WTC11 (cell line): ENCODE results near the gene IFT88. TPM values are rescaled to one million over a fixed set of nuclear protein-coding genes. Genes with fewer than 3 reads are reported as not detected.

Source experiments
- ATAC-seq: fragments of 200-7000 bp; cut with Tn5 transposase; 2 replicates; pipeline ENCODE4 v1.10.0; 2021; ENCODE audit warnings: mild to moderate bottlenecking, moderate library complexity
- CTCF ChIA-PET: fragments of 300-600 bp; sonication (Branson Sonifier 250); formaldehyde crosslinking; loops from one replicate; lab custom pipeline; 2021; ENCODE audit warnings: antibody characterized with exemption; lab: Charles Lee
- POLR2A ChIA-PET: fragments of 350-600 bp; sonication (Branson Sonifier 250); formaldehyde crosslinking; loops from one replicate; lab custom pipeline; 2021; ENCODE audit warnings: antibody characterized with exemption; lab: Charles Lee
- DNase-seq: peaks from one replicate; pipeline ENCODE4 v3.0.0; 2021; ENCODE audit warnings: low spot score
- H3K27ac Mint-ChIP-seq: 2 replicates; pipeline ENCODE4 v1.8.0; 2021; ENCODE audit warnings: mixed read lengths
- H3K27me3 Mint-ChIP-seq: 2 replicates; pipeline ENCODE4 v1.8.0; 2021; ENCODE audit warnings: low read depth, mild to moderate bottlenecking, moderate library complexity, mixed read lengths
- H3K36me3 Mint-ChIP-seq: 2 replicates; pipeline ENCODE4 v1.8.0; 2021; ENCODE audit warnings: mixed read lengths
- H3K4me1 Mint-ChIP-seq: 2 replicates; pipeline ENCODE4 v1.8.0; 2022; ENCODE audit warnings: mixed read lengths
- H3K4me3 Mint-ChIP-seq: 2 replicates; pipeline ENCODE4 v1.8.0; 2021; ENCODE audit warnings: mild to moderate bottlenecking, moderate library complexity, mixed read lengths
- H3K9me3 Mint-ChIP-seq: 2 replicates; pipeline ENCODE4 v1.8.0; 2021; ENCODE audit warnings: mixed read lengths
- CDX4 ChIP-seq: fragments of 250-450 bp; sonication (Bioruptor Pico); IDR thresholded peaks from 2 replicates; pipeline ENCODE4 v1.9.0; 2021; ENCODE audit warnings: moderate library complexity, mild to moderate bottlenecking, inconsistent platforms, borderline replicate concordance
- CREB1 ChIP-seq: sonication (generic); formaldehyde crosslinking; IDR thresholded peaks from 2 replicates; pipeline ENCODE4 v1.8.0; 2023; ENCODE audit warnings: mild to moderate bottlenecking, missing genetic modification reagents
- CREM ChIP-seq: sonication (generic); formaldehyde crosslinking; IDR thresholded peaks from 2 replicates; pipeline ENCODE4 v1.8.1; 2022; ENCODE audit warnings: mild to moderate bottlenecking, missing genetic modification reagents, moderate library complexity
- E2F5 ChIP-seq: sonication (generic); formaldehyde crosslinking; IDR thresholded peaks from 2 replicates; pipeline ENCODE4 v1.8.1; 2022; ENCODE audit warnings: mild to moderate bottlenecking, moderate library complexity, missing genetic modification reagents
- ESRRA ChIP-seq: sonication (generic); formaldehyde crosslinking; IDR thresholded peaks from 2 replicates; pipeline ENCODE4 v1.8.1; 2022; ENCODE audit warnings: mild to moderate bottlenecking, missing genetic modification reagents, borderline replicate concordance
- GTF2I ChIP-seq: fragments of 250-450 bp; sonication (Bioruptor Pico); conservative IDR thresholded peaks from 2 replicates; pipeline ENCODE4 v1.4.0; 2021; ENCODE audit warnings: mild to moderate bottlenecking
- MYBL2 ChIP-seq: sonication (generic); formaldehyde crosslinking; IDR thresholded peaks from 2 replicates; pipeline ENCODE4 v1.8.1; 2023; ENCODE audit warnings: mild to moderate bottlenecking, moderate library complexity, missing genetic modification reagents
- NFE2L1 ChIP-seq: sonication (generic); formaldehyde crosslinking; IDR thresholded peaks from 2 replicates; pipeline ENCODE4 v1.8.1; 2023; ENCODE audit warnings: missing genetic modification reagents
- RELA ChIP-seq: sonication (generic); formaldehyde crosslinking; IDR thresholded peaks from 2 replicates; pipeline ENCODE4 v1.8.1; 2022; ENCODE audit warnings: missing genetic modification reagents, mild to moderate bottlenecking, borderline replicate concordance
- SP1 ChIP-seq: sonication (generic); formaldehyde crosslinking; conservative IDR thresholded peaks from 2 replicates; pipeline ENCODE4 v1.8.1; 2022; ENCODE audit warnings: missing genetic modification reagents
- ZBTB43 ChIP-seq: sonication (generic); formaldehyde crosslinking; IDR thresholded peaks from 2 replicates; pipeline ENCODE4 v1.8.1; 2023; ENCODE audit warnings: mild to moderate bottlenecking, missing genetic modification reagents
- ZNF263 ChIP-seq: sonication (generic); formaldehyde crosslinking; IDR thresholded peaks from 2 replicates; pipeline ENCODE4 v1.8.1; 2022; ENCODE audit warnings: low read depth, mild to moderate bottlenecking, moderate library complexity, missing genetic modification reagents
- ZNF396 ChIP-seq: fragments of 250-450 bp; sonication (Bioruptor Pico); IDR thresholded peaks from 2 replicates; pipeline ENCODE4 v1.8.0; 2021; ENCODE audit warnings: mild to moderate bottlenecking, moderate library complexity, borderline replicate concordance
- ZNF423 ChIP-seq: fragments of 250-450 bp; sonication (Bioruptor Pico); IDR thresholded peaks from 2 replicates; pipeline ENCODE4 v2.1.2; 2022; ENCODE audit warnings: mild to moderate bottlenecking, moderate library complexity
- ZSCAN18 ChIP-seq: fragments of 250-450 bp; sonication (Bioruptor Pico); IDR thresholded peaks from 2 replicates; pipeline ENCODE4 v2.1.2; 2022; ENCODE audit warnings: mild to moderate bottlenecking, moderate library complexity
- total RNA-seq: library from RNA; stranded (reverse); gene quantifications from 3 replicates; pipeline ENCODE4 v1.2.3, GENCODE V29; 2021
- TF ChIP-seq, protein P1 (sequence below): fragments of 250-450 bp; sonication (Bioruptor Pico); IDR thresholded peaks from 2 replicates; pipeline ENCODE4 v1.8.0; 2021; ENCODE audit warnings: mild to moderate bottlenecking
- TF ChIP-seq, protein P2 (sequence below): fragments of 250-450 bp; sonication (Bioruptor Pico); IDR thresholded peaks from 2 replicates; pipeline ENCODE4 v1.9.0; 2021; ENCODE audit warnings: mild to moderate bottlenecking
- TF ChIP-seq, protein P3 (sequence below): sonication (generic); formaldehyde crosslinking; IDR thresholded peaks from 2 replicates; pipeline ENCODE4 v1.8.0; 2023; ENCODE audit warnings: mild to moderate bottlenecking, missing genetic modification reagents

Gene IFT88
- total RNA-seq, 1 experiment from 2014 or later: 6.5 TPM

GRCh38 chr13:20534038-20534608, 32.8 kb upstream of the IFT88 start (continued):
- no peak for TF ChIP-seq ZBTB43 (CRISPR knock-in tag)

DNA sequence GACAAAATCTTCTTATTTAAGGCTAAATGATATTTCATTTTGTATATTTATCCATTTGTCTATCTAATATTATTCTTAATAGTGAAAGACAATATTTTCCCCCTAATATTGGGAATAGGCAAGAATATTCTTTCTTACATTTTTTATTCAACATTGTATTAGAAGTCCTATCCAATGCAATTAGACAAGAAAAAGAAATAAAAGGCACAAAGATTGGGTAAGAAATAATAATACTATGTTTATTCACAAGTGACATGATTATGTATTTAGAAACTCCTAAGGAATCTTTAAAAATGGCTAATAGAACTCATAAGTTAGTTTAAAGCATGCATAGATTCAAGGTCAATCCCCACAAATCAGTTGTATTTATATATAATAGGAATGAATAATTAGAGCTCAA, 30.0 kb upstream of the IFT88 start:
- Mint-ChIP-seq H3K9me3 (peaks cover 48% of the 10 kb centered on the region), H3K27me3 (peaks cover 62% of the 10 kb centered on the region), H3K27ac (no peak overlapping the region), H3K36me3 (peaks cover 22% of the 10 kb centered on the region), H3K4me3 (no peak overlapping the region), H3K4me1 (no peaks in the 10 kb centered on the region)
- ChIA-PET CTCF (no interaction called here), POLR2A (no interaction called here)
- no peak for ATAC-seq
- no peak for DNase-seq
- TF ChIP-seq ZNF396 (CRISPR knock-in tag): no peak
- TF ChIP-seq E2F5: no peak
- TF ChIP-seq CREM (CRISPR knock-in tag): no peak
- TF ChIP-seq, protein P1, sequence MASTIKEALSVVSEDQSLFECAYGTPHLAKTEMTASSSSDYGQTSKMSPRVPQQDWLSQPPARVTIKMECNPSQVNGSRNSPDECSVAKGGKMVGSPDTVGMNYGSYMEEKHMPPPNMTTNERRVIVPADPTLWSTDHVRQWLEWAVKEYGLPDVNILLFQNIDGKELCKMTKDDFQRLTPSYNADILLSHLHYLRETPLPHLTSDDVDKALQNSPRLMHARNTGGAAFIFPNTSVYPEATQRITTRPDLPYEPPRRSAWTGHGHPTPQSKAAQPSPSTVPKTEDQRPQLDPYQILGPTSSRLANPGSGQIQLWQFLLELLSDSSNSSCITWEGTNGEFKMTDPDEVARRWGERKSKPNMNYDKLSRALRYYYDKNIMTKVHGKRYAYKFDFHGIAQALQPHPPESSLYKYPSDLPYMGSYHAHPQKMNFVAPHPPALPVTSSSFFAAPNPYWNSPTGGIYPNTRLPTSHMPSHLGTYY (CRISPR knock-in tag): no peak
- no peak for TF ChIP-seq CDX4 (CRISPR knock-in tag)
- no peak for TF ChIP-seq NFE2L1
- TF ChIP-seq RELA: no peak
- TF ChIP-seq ZNF263 (CRISPR knock-in tag): no peak

DNA sequence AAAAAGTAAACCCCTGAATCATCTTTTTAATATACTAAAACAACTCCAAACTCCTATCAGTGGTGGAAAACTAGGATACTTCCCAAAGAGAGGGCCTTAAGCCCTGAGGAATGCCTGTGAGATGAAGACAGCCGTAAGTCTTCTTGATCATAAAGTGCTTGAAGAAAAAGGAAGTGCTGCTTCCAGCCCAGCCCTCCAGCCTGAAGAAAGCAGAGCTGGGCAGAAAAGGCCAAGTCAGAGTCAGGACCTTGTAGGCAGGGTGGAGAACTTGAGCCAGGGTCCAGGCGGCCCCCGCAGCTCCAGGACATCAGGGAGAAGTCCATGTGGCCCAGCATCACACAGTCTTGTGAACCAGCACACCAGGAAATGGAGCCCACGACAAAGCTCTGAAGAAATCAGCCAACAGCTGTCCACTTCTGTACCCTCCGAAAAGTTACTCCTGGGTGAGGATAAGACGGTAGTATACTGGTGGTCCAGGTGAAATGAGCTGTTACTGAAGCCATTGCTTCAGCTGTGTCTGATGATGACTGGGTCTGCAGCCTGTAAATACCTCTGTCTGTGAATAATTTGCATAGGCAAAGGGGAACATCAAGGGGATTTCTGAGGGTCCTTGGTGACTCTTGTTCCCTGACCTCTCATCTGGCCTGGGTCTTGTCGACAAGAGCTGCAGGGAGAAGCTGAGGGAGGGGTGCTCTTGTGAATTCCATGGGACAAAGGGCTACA, 22.6 kb upstream of the IFT88 start:
- no peak overlapping the region for H3K4me3 Mint-ChIP-seq
- ChIA-PET POLR2A (no interaction called here), CTCF (interaction anchor here (1.4 kb wide), 1 partner anchor 10 kb away, joined by 4 read pairs; no protein-coding TSS in a partner anchor)
- peaks cover 13% of the 10 kb centered on the region for H3K4me1 Mint-ChIP-seq
- no peaks in the 10 kb centered on the region for H3K36me3 Mint-ChIP-seq
- DNase-seq (no peak), ATAC-seq (no peak)
- H3K27ac Mint-ChIP-seq: no peak overlapping the region
- H3K9me3 Mint-ChIP-seq: peaks cover 4% of the 10 kb centered on the region; the same call in 1 of the 2 replicates
- no peak for TF ChIP-seq ZSCAN18 (CRISPR knock-in tag)
- no peak for TF ChIP-seq CREB1 (CRISPR knock-in tag)
- TF ChIP-seq, protein P2, sequence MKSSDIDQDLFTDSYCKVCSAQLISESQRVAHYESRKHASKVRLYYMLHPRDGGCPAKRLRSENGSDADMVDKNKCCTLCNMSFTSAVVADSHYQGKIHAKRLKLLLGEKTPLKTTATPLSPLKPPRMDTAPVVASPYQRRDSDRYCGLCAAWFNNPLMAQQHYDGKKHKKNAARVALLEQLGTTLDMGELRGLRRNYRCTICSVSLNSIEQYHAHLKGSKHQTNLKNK (CRISPR knock-in tag): no peak
- TF ChIP-seq ESRRA (CRISPR knock-in tag): no peak
- no peak for TF ChIP-seq ZNF423 (CRISPR knock-in tag)
- TF ChIP-seq, protein P3, sequence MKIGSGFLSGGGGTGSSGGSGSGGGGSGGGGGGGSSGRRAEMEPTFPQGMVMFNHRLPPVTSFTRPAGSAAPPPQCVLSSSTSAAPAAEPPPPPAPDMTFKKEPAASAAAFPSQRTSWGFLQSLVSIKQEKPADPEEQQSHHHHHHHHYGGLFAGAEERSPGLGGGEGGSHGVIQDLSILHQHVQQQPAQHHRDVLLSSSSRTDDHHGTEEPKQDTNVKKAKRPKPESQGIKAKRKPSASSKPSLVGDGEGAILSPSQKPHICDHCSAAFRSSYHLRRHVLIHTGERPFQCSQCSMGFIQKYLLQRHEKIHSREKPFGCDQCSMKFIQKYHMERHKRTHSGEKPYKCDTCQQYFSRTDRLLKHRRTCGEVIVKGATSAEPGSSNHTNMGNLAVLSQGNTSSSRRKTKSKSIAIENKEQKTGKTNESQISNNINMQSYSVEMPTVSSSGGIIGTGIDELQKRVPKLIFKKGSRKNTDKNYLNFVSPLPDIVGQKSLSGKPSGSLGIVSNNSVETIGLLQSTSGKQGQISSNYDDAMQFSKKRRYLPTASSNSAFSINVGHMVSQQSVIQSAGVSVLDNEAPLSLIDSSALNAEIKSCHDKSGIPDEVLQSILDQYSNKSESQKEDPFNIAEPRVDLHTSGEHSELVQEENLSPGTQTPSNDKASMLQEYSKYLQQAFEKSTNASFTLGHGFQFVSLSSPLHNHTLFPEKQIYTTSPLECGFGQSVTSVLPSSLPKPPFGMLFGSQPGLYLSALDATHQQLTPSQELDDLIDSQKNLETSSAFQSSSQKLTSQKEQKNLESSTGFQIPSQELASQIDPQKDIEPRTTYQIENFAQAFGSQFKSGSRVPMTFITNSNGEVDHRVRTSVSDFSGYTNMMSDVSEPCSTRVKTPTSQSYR (CRISPR knock-in tag): no peak
- TF ChIP-seq MYBL2 (CRISPR knock-in tag): no peak
- no peak for TF ChIP-seq SP1
- no peak for TF ChIP-seq GTF2I (CRISPR knock-in tag)
- TF ChIP-seq NFE2L1: no peak
- peaks cover 4% of the 10 kb centered on the region for H3K27me3 Mint-ChIP-seq
